GM23338 (cell line): Measurements from ENCODE around the gene GUCY1A1. TPM values are rescaled to one million over a fixed set of nuclear protein-coding genes. Genes with fewer than 3 reads are reported as not detected.
A peak's percentile ranks its signal among the peaks of the same experiment; 100 is the strongest.

Experiments used
- ATAC-seq: fragments of 200-7000 bp; cut with Tn5 transposase; 3 replicates; pipeline ENCODE4 v1.9.1; 2020
- DNase-seq: peaks from one replicate; pipeline ENCODE4 v3.0.0-alpha.2; 2015; ENCODE audit warnings: low spot score
- H2AFZ ChIP-seq: fragments of 200-600 bp; sonication (generic); 2 replicates; pipeline ENCODE4 v1.8.0; 2016; ENCODE audit warnings: antibody characterized with exemption, mild to moderate bottlenecking, moderate library complexity
- H3F3A ChIP-seq: fragments of 200-600 bp; sonication (generic); replicated peaks from 2 replicates; pipeline ENCODE4 v1.8.0; 2017; ENCODE audit warnings: antibody characterized with exemption, mixed run types, low read depth
- H3K27ac ChIP-seq: fragments of 200-600 bp; sonication (generic); 2 replicates; pipeline ENCODE4 v1.6.1; 2016; ENCODE audit warnings: low read depth
- H3K27me3 ChIP-seq: fragments of 200-600 bp; sonication (generic); 2 replicates; pipeline ENCODE4 v1.8.0; 2016; ENCODE audit warnings: mild to moderate bottlenecking, mixed run types, moderate library complexity; ENCODE audit not compliant: insufficient read depth
- H3K36me3 ChIP-seq: fragments of 200-600 bp; sonication (generic); 2 replicates; pipeline ENCODE4 v1.8.0; 2016; ENCODE audit warnings: mild to moderate bottlenecking; ENCODE audit not compliant: insufficient read depth
- H3K4me1 ChIP-seq: fragments of 200-600 bp; sonication (generic); 2 replicates; pipeline ENCODE4 v1.8.0; 2016; ENCODE audit warnings: mild to moderate bottlenecking, moderate library complexity; ENCODE audit not compliant: insufficient read depth
- H3K4me2 ChIP-seq: fragments of 200-600 bp; sonication (generic); 2 replicates; pipeline ENCODE4 v1.7.1; 2017; ENCODE audit warnings: mixed run types
- H3K4me3 ChIP-seq: fragments of 200-600 bp; sonication (generic); 2 replicates; pipeline ENCODE4 v1.6.1; 2016; ENCODE audit warnings: mixed run types
- H3K79me2 ChIP-seq: fragments of 200-600 bp; sonication (generic); replicated peaks from 2 replicates; pipeline ENCODE4 v1.8.0; 2017; ENCODE audit warnings: mild to moderate bottlenecking; ENCODE audit not compliant: insufficient read depth
- H3K9me2 ChIP-seq: fragments of 200-600 bp; sonication (generic); 2 replicates; pipeline ENCODE4 v1.8.0; 2017; ENCODE audit not compliant: insufficient read depth
- H4K20me1 ChIP-seq: fragments of 200-600 bp; sonication (generic); replicated peaks from 2 replicates; pipeline ENCODE4 v1.8.0; 2017; ENCODE audit warnings: mild to moderate bottlenecking; ENCODE audit not compliant: insufficient read depth
- H3K27ac Mint-ChIP-seq: 2 replicates; pipeline ENCODE4 v1.8.0; 2020; ENCODE audit warnings: inconsistent platforms, mild to moderate bottlenecking, moderate library complexity, mixed read lengths
- H3K27me3 Mint-ChIP-seq: 3 replicates; pipeline ENCODE4 v1.8.0; 2022; ENCODE audit warnings: low read depth, mild to moderate bottlenecking, moderate library complexity, mixed read lengths, inconsistent platforms; ENCODE audit not compliant: insufficient read depth, poor library complexity
- H3K36me3 Mint-ChIP-seq: 3 replicates; pipeline ENCODE4 v1.8.0; 2021; ENCODE audit warnings: low read depth, mild to moderate bottlenecking, inconsistent platforms, moderate library complexity, mixed read lengths
- H3K4me1 Mint-ChIP-seq: 3 replicates; pipeline ENCODE4 v1.8.0; 2020; ENCODE audit warnings: mild to moderate bottlenecking, inconsistent platforms, mixed read lengths
- H3K4me3 Mint-ChIP-seq: 3 replicates; pipeline ENCODE4 v1.8.0; 2021; ENCODE audit warnings: moderate library complexity, mild to moderate bottlenecking, inconsistent platforms, mixed read lengths
- H3K9me3 Mint-ChIP-seq: 3 replicates; pipeline ENCODE4 v1.8.0; 2020; ENCODE audit warnings: moderate library complexity, mild to moderate bottlenecking, inconsistent platforms, mixed read lengths
- EZH2phosphoT487 ChIP-seq: fragments of 200-600 bp; sonication (generic); IDR thresholded peaks from one replicate; pipeline ENCODE4 v1.8.1; 2018; ENCODE audit warnings: antibody characterized with exemption; ENCODE audit not compliant: unreplicated experiment
- JUNB ChIP-seq: IDR thresholded peaks from one replicate; pipeline ENCODE4 v1.6.1; 2016; ENCODE audit warnings: antibody characterized with exemption; ENCODE audit not compliant: unreplicated experiment
- POLR2AphosphoS5 ChIP-seq: IDR thresholded peaks from 2 replicates; pipeline ENCODE4 v1.6.1; 2016; ENCODE audit warnings: antibody characterized with exemption, low read depth
- STAT1 ChIP-seq: IDR thresholded peaks from one replicate; pipeline ENCODE4 v1.6.1; 2016; ENCODE audit warnings: antibody characterized with exemption; ENCODE audit not compliant: unreplicated experiment
- ZNF114 ChIP-seq: fragments of 250-450 bp; sonication (Bioruptor Pico); IDR thresholded peaks from 2 replicates; pipeline ENCODE4 v1.5.0; 2020; ENCODE audit warnings: mild to moderate bottlenecking, moderate library complexity
- ZNF331 ChIP-seq: fragments of 250-450 bp; sonication (Bioruptor Pico); IDR thresholded peaks from 2 replicates; pipeline ENCODE4 v1.5.0; 2020; ENCODE audit warnings: low read depth, mild to moderate bottlenecking, moderate library complexity
- polyA plus RNA-seq: library from polyadenylated mRNA; unstranded; fragments of >200 nt; fragmentation: Nextera tagmentation; extraction: Ambion mirVana; gene quantifications from 2 replicates; pipeline ENCODE4 v1.2.1, GENCODE V29; 2016
- total RNA-seq: library from RNA; depleted of rRNA; stranded (reverse); fragments of >200 nt; shearing (Covaris generic); gene quantifications from 2 replicates; pipeline ENCODE4 v1.2.3, GENCODE V29; 2014
- TF ChIP-seq, protein P1 (sequence below), 2 experiments: fragments of 200-600 bp in 1 of 2; sonication (generic) in 1 of 2; conservative IDR thresholded peaks; 2 replicates each; pipeline versions ENCODE4 v1.5.1 to v1.6.1; 2016 to 2017; ENCODE audit warnings: antibody characterized with exemption in 2 of 2, low read depth in 2 of 2, mild to moderate bottlenecking in 2 of 2, moderate library complexity in 1 of 2
- TF ChIP-seq, protein P2 (sequence below): IDR thresholded peaks from one replicate; pipeline ENCODE4 v1.6.1; 2018; ENCODE audit warnings: antibody characterized with exemption; ENCODE audit not compliant: unreplicated experiment
- TF ChIP-seq, protein P3 (sequence below): IDR thresholded peaks from 2 replicates; pipeline ENCODE4 v1.6.1; 2016; ENCODE audit warnings: antibody characterized with exemption

GUCY1A1 gene
- total and polyA plus RNA-seq, 2 experiments from 2014 or later: not detected

DNA sequence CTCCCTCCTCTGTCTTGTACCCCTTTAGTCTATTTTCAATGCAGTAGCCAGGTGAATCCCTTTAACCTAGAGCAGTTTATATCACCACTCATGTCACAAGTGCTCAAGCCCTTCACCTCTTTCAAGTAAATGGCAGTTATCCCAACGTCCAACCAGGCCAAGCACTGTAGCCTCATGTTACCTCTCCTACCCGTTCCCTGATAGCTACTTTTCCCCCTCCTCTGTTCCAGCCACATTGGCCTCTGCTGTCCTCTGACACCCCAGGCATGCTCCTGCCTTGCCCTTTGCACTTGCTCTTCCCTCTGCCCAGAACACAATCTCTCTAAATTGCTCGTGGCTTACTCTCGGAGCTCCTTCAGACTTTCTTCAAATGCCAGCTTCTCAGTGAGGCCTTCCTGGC is 107.4 kb downstream of the GUCY1A1 start:
- DNase-seq: no peak
- H2AFZ ChIP-seq: no peak overlapping the region
- no peak for ATAC-seq
- Mint-ChIP-seq H3K36me3 (no peaks in the 10 kb centered on the region), H3K27me3 (peaks cover 2% of the 10 kb centered on the region), H3K27ac (no peak overlapping the region), H3K4me1 (peaks cover 30% of the 10 kb centered on the region), H3K4me3 (no peak overlapping the region), H3K9me3 (no peaks in the 10 kb centered on the region)
- H3K4me3 ChIP-seq: no peak overlapping the region
- peaks cover 24% of the 10 kb centered on the region for H3K4me1 ChIP-seq
- H3K79me2 ChIP-seq: no peaks in the 10 kb centered on the region
- no peak overlapping the region for H3K27ac ChIP-seq
- no peaks in the 10 kb centered on the region for H3F3A ChIP-seq
- TF ChIP-seq ZNF331 (CRISPR knock-in tag): no peak
- TF ChIP-seq POLR2AphosphoS5: no peak
- no peak for TF ChIP-seq ZNF114 (CRISPR knock-in tag)
- TF ChIP-seq JUNB: no peak
- TF ChIP-seq, protein P1, sequence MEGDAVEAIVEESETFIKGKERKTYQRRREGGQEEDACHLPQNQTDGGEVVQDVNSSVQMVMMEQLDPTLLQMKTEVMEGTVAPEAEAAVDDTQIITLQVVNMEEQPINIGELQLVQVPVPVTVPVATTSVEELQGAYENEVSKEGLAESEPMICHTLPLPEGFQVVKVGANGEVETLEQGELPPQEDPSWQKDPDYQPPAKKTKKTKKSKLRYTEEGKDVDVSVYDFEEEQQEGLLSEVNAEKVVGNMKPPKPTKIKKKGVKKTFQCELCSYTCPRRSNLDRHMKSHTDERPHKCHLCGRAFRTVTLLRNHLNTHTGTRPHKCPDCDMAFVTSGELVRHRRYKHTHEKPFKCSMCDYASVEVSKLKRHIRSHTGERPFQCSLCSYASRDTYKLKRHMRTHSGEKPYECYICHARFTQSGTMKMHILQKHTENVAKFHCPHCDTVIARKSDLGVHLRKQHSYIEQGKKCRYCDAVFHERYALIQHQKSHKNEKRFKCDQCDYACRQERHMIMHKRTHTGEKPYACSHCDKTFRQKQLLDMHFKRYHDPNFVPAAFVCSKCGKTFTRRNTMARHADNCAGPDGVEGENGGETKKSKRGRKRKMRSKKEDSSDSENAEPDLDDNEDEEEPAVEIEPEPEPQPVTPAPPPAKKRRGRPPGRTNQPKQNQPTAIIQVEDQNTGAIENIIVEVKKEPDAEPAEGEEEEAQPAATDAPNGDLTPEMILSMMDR (conservative IDR thresholded peaks at IDR 0.05; ENCODE audit: low read depth in 2 of 2): no peak
- no peak for TF ChIP-seq EZH2phosphoT487
- TF ChIP-seq, protein P2, sequence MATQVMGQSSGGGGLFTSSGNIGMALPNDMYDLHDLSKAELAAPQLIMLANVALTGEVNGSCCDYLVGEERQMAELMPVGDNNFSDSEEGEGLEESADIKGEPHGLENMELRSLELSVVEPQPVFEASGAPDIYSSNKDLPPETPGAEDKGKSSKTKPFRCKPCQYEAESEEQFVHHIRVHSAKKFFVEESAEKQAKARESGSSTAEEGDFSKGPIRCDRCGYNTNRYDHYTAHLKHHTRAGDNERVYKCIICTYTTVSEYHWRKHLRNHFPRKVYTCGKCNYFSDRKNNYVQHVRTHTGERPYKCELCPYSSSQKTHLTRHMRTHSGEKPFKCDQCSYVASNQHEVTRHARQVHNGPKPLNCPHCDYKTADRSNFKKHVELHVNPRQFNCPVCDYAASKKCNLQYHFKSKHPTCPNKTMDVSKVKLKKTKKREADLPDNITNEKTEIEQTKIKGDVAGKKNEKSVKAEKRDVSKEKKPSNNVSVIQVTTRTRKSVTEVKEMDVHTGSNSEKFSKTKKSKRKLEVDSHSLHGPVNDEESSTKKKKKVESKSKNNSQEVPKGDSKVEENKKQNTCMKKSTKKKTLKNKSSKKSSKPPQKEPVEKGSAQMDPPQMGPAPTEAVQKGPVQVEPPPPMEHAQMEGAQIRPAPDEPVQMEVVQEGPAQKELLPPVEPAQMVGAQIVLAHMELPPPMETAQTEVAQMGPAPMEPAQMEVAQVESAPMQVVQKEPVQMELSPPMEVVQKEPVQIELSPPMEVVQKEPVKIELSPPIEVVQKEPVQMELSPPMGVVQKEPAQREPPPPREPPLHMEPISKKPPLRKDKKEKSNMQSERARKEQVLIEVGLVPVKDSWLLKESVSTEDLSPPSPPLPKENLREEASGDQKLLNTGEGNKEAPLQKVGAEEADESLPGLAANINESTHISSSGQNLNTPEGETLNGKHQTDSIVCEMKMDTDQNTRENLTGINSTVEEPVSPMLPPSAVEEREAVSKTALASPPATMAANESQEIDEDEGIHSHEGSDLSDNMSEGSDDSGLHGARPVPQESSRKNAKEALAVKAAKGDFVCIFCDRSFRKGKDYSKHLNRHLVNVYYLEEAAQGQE: no peak
- no peaks in the 10 kb centered on the region for H3K36me3 ChIP-seq
- no peak overlapping the region for H3K4me2 ChIP-seq
- no peaks in the 10 kb centered on the region for H3K9me2 ChIP-seq
- no peaks in the 10 kb centered on the region for H3K27me3 ChIP-seq
- no peaks in the 10 kb centered on the region for H4K20me1 ChIP-seq

DNA sequence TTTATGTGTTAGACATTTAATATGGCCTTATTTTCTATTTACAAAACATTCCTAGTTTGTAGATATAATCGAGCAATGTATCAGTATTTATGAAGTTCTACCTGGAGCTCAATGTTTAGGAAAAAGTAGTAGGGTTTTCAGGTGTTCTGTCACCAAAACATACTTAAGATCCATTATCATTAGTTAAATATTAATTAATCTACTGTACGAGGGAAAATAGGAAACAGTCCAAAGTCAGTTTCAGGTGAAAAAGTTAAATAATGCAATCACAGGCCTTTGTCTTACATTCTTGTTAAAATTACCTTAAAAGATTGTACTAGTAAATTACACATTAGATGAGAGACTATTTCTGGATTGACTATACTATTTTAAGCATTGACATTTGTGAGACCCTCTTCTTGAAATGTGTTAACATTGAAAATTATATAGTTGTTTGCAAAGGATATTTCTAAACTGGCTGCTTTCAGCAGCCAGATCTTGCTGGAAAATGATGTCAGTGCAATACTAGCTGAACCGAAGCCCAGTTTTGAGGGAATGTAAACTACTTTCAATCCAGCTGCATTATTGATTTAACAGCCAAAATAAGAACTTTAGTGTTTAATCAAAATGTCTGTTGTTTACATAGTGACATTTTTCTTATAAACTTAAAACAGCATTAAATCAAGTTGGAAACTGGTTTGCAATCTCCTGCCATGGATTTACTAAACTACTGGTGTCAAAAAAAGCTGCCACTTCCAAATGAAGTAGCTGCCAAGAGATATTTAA is 111.5 kb downstream of the GUCY1A1 start:
- DNase-seq: no peak
- H3K27ac Mint-ChIP-seq: no peak overlapping the region
- Histone ChIP-seq H3K36me3 (no peaks in the 10 kb centered on the region), H3K9me2 (no peaks in the 10 kb centered on the region), H3K4me3 (no peak overlapping the region), H3K27ac (no peak overlapping the region), H4K20me1 (no peaks in the 10 kb centered on the region), H2AFZ (no peak overlapping the region), H3K4me2 (peak overlapping the region; percentile 23; the same call in 1 of the 2 replicates), H3K27me3 (no peaks in the 10 kb centered on the region), H3K79me2 (no peaks in the 10 kb centered on the region), H3F3A (no peaks in the 10 kb centered on the region), H3K4me1 (peaks cover 29% of the 10 kb centered on the region)
- no peak for ATAC-seq
- H3K4me3 Mint-ChIP-seq: no peak overlapping the region
- H3K36me3 Mint-ChIP-seq: no peaks in the 10 kb centered on the region
- H3K4me1 Mint-ChIP-seq: peaks cover 26% of the 10 kb centered on the region
- H3K9me3 Mint-ChIP-seq: no peaks in the 10 kb centered on the region
- peaks cover 2% of the 10 kb centered on the region for H3K27me3 Mint-ChIP-seq
- TF ChIP-seq STAT1 (no peak), POLR2AphosphoS5 (no peak)
- TF ChIP-seq, protein P3, sequence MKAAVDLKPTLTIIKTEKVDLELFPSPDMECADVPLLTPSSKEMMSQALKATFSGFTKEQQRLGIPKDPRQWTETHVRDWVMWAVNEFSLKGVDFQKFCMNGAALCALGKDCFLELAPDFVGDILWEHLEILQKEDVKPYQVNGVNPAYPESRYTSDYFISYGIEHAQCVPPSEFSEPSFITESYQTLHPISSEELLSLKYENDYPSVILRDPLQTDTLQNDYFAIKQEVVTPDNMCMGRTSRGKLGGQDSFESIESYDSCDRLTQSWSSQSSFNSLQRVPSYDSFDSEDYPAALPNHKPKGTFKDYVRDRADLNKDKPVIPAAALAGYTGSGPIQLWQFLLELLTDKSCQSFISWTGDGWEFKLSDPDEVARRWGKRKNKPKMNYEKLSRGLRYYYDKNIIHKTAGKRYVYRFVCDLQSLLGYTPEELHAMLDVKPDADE: no peak
